HL-60 (cell line): ENCODE data around the gene GRK5.

ENCODE experiments used
- CTCF ChIP-seq: IDR thresholded peaks from one replicate; pipeline ENCODE4 v1.5.1; 2011; ENCODE audit warnings: low read length, control low read depth, inconsistent platforms; ENCODE audit not compliant: insufficient read depth
- GABPA ChIP-seq: IDR thresholded peaks from 2 replicates; pipeline ENCODE4 v1.6.1; 2012; ENCODE audit warnings: low read depth
- POLR2AphosphoS5 ChIP-seq: IDR thresholded peaks from 2 replicates; pipeline ENCODE4 v1.6.1; 2012; ENCODE audit warnings: low read depth
- REST ChIP-seq: IDR thresholded peaks from 2 replicates; pipeline ENCODE4 v1.6.1; 2012; ENCODE audit warnings: low read depth; ENCODE audit not compliant: insufficient replicate concordance

GRCh38 chr10:119208553-119208940, 1.2 kb downstream of the GRK5 start:
- TF ChIP-seq POLR2AphosphoS5 = no peak
- no peak for TF ChIP-seq CTCF
- no peak for TF ChIP-seq REST
- no peak for TF ChIP-seq GABPA
